H1 (cell line): ENCODE measurements around the gene RAP2A. TPM values are rescaled to one million over a fixed set of nuclear protein-coding genes. Genes with fewer than 3 reads are reported as not detected.

Experiments used
- CTCF ChIA-PET: fragments of 300-600 bp; sonication (Branson Sonifier 250); formaldehyde crosslinking; loops from one replicate; lab custom pipeline; 2021; ENCODE audit not compliant: partially characterized antibody; lab: Charles Lee
- POLR2A ChIA-PET: fragments of 300-600 bp; sonication (Branson Sonifier 250); formaldehyde crosslinking; loops from one replicate; lab custom pipeline; 2021; ENCODE audit warnings: inconsistent platforms; ENCODE audit not compliant: partially characterized antibody; lab: Charles Lee
- DNase-seq, 2 experiments: peaks; one replicate each; pipeline versions ENCODE4 v3.0.0 to v3.0.0-alpha.2; 2010 to 2022; ENCODE audit warnings: low spot score in 2 of 2, low read depth in 1 of 2, mixed read lengths in 1 of 2
- FAIRE-seq: peaks from 2 replicates; lab custom pipeline; 2011; peaks lifted over from hg19 to GRCh38; lab: Jason Lieb, UNC
- H2AFZ ChIP-seq: 2 replicates; pipeline ENCODE4 v1.8.1; 2012; ENCODE audit warnings: low read length, inconsistent platforms
- H2AK5ac ChIP-seq: 2 replicates; pipeline ENCODE4 v1.6.1; 2013; ENCODE audit warnings: low read depth, low read length
- H2BK120ac ChIP-seq: replicated peaks from 2 replicates; pipeline ENCODE3; 2013; ENCODE audit warnings: low read depth, low read length, inconsistent platforms
- H2BK12ac ChIP-seq: 2 replicates; pipeline ENCODE4 v1.6.1; 2013; ENCODE audit warnings: low read depth, low read length
- H2BK15ac ChIP-seq: 2 replicates; pipeline ENCODE4 v1.6.1; 2013; ENCODE audit warnings: low read length
- H2BK20ac ChIP-seq: 2 replicates; pipeline ENCODE4 v1.6.1; 2013; ENCODE audit warnings: low read length
- H2BK5ac ChIP-seq: 2 replicates; pipeline ENCODE4 v1.6.1; 2013; ENCODE audit warnings: low read depth, low read length
- H3K14ac ChIP-seq: 2 replicates; pipeline ENCODE4 v1.6.1; 2013; ENCODE audit warnings: inconsistent platforms; ENCODE audit not compliant: insufficient read length
- H3K18ac ChIP-seq: 2 replicates; pipeline ENCODE4 v1.6.1; 2013; ENCODE audit warnings: low read length; ENCODE audit errors: extremely low read depth
- H3K23ac ChIP-seq: 2 replicates; pipeline ENCODE4 v1.6.1; 2013; ENCODE audit warnings: inconsistent platforms; ENCODE audit not compliant: insufficient read length
- H3K23me2 ChIP-seq: 2 replicates; pipeline ENCODE4 v1.6.1; 2013; ENCODE audit warnings: low read depth, low read length
- H3K27ac ChIP-seq: 2 replicates; pipeline ENCODE4 v1.6.1; 2011; ENCODE audit warnings: low read depth, low read length, inconsistent platforms
- H3K27me3 ChIP-seq, 4 experiments: replicated peaks in 1 of 4; 1 replicate in 1 of 4; 2 replicates in 3 of 4; pipeline versions ENCODE4 v1.6.1 to v1.8.1; 2011 to 2013; ENCODE audit warnings: low read length in 3 of 4, mild to moderate bottlenecking in 3 of 4, inconsistent platforms in 2 of 4, mixed read lengths in 2 of 4, moderate library complexity in 1 of 4; ENCODE audit not compliant: control insufficient read depth in 3 of 4, insufficient read depth in 3 of 4; ENCODE audit errors: extremely low read depth in 1 of 4
- H3K36me3 ChIP-seq, 4 experiments: 2 replicates each; pipeline versions ENCODE4 v1.6.1 to v1.8.1; 2011 to 2013; ENCODE audit warnings: mild to moderate bottlenecking in 4 of 4, low read length in 3 of 4, moderate library complexity in 2 of 4, control low read depth in 1 of 4, inconsistent platforms in 1 of 4; ENCODE audit not compliant: insufficient read depth in 4 of 4, control insufficient read depth in 2 of 4
- H3K4ac ChIP-seq: replicated peaks from 2 replicates; pipeline ENCODE3; 2013; ENCODE audit warnings: low read length, low read depth, mixed read lengths, inconsistent platforms; ENCODE audit not compliant: insufficient read length
- H3K4me1 ChIP-seq, 4 experiments: replicated peaks in 1 of 4; 1 replicate in 1 of 4; 2 replicates in 3 of 4; pipeline versions ENCODE4 v1.6.1 to v1.8.1; 2011 to 2013; ENCODE audit warnings: low read length in 3 of 4, inconsistent platforms in 2 of 4, mixed read lengths in 1 of 4; ENCODE audit not compliant: insufficient read depth in 4 of 4, control insufficient read depth in 3 of 4
- H3K4me2 ChIP-seq, 2 experiments: 2 replicates each; pipeline versions ENCODE4 v1.6.1 to v1.8.1; 2011 to 2013; ENCODE audit warnings: low read depth in 2 of 2, low read length in 2 of 2, control low read depth in 1 of 2, inconsistent platforms in 1 of 2, mild to moderate bottlenecking in 1 of 2; ENCODE audit not compliant: insufficient read depth in 1 of 2
- H3K4me3 ChIP-seq, 4 experiments: fragments of 200-600, 300-600 bp in 1 of 4; sonication (generic), shearing (Covaris generic), sonication (Bioruptor Twin) in 1 of 4; 2 replicates each; pipeline versions ENCODE4 v1.5.1 to v1.8.1; 2011 to 2016; ENCODE audit warnings: low read length in 4 of 4, low read depth in 3 of 4, control low read depth in 2 of 4, inconsistent platforms in 2 of 4, mild to moderate bottlenecking in 2 of 4, mixed read lengths in 1 of 4, moderate library complexity in 1 of 4; ENCODE audit not compliant: insufficient read depth in 2 of 4; ENCODE audit errors: extremely low read depth in 1 of 4
- H3K56ac ChIP-seq: replicated peaks from 2 replicates; pipeline ENCODE3; 2013; ENCODE audit warnings: low read depth, mild to moderate bottlenecking, mixed read lengths, low read length, inconsistent platforms; ENCODE audit not compliant: insufficient read length
- H3K79me1 ChIP-seq: 2 replicates; pipeline ENCODE4 v1.6.1; 2013; ENCODE audit warnings: low read depth, low read length, control low read depth
- H3K79me2 ChIP-seq, 2 experiments: 2 replicates each; pipeline versions ENCODE4 v1.6.1 to v1.8.1; 2012 to 2013; ENCODE audit warnings: low read length in 2 of 2, mild to moderate bottlenecking in 2 of 2, inconsistent platforms in 1 of 2; ENCODE audit not compliant: insufficient read depth in 2 of 2, control insufficient read depth in 1 of 2
- H3K9ac ChIP-seq, 4 experiments: replicated peaks in 1 of 4; 1 replicate in 1 of 4; 2 replicates in 3 of 4; pipeline versions ENCODE4 v1.6.1 to v1.8.1; 2011 to 2013; ENCODE audit warnings: low read depth in 3 of 4, low read length in 3 of 4, control low read depth in 2 of 4, mild to moderate bottlenecking in 2 of 4, moderate library complexity in 2 of 4, inconsistent platforms in 1 of 4; ENCODE audit errors: extremely low read depth in 1 of 4
- H3K9me3 ChIP-seq, 2 experiments: 2 replicates each; pipeline versions ENCODE4 v1.6.1 to v1.8.1; 2012 to 2013; ENCODE audit warnings: mild to moderate bottlenecking in 2 of 2, moderate library complexity in 2 of 2, control low read depth in 1 of 2, inconsistent platforms in 1 of 2, low read depth in 1 of 2, low read length in 1 of 2, mixed read lengths in 1 of 2; ENCODE audit not compliant: insufficient read depth in 2 of 2
- H4K20me1 ChIP-seq, 2 experiments: replicated peaks in 1 of 2; 2 replicates each; pipeline versions ENCODE3 to v1.8.1; 2011 to 2013; ENCODE audit warnings: inconsistent platforms in 2 of 2, low read length in 2 of 2, mild to moderate bottlenecking in 1 of 2; ENCODE audit not compliant: insufficient read depth in 2 of 2, control insufficient read depth in 1 of 2
- H4K5ac ChIP-seq: 2 replicates; pipeline ENCODE4 v1.6.1; 2013; ENCODE audit warnings: low read length, low read depth, mixed read lengths, inconsistent platforms; ENCODE audit not compliant: insufficient read length
- H4K8ac ChIP-seq: 2 replicates; pipeline ENCODE4 v1.8.0; 2013; ENCODE audit warnings: mild to moderate bottlenecking, moderate library complexity, low read length, inconsistent platforms; ENCODE audit not compliant: insufficient read depth; ENCODE audit errors: extremely low read depth
- H4K91ac ChIP-seq: replicated peaks from 2 replicates; pipeline ENCODE3; 2013; ENCODE audit warnings: low read length, mixed read lengths, inconsistent platforms; ENCODE audit not compliant: insufficient read length
- CHD2 ChIP-seq: IDR thresholded peaks from 2 replicates; pipeline ENCODE4 v1.6.1; 2012; ENCODE audit warnings: low read length, improper control_type of control experiment
- CREB1 ChIP-seq: IDR thresholded peaks from 2 replicates; pipeline ENCODE4 v1.6.1; 2012; ENCODE audit warnings: inconsistent platforms
- POLR2AphosphoS5 ChIP-seq: IDR thresholded peaks from 2 replicates; pipeline ENCODE4 v1.6.1; 2011; ENCODE audit warnings: low read depth, low read length
- TAF7 ChIP-seq: optimal IDR thresholded peaks from 2 replicates; pipeline ENCODE3; 2011; ENCODE audit warnings: low read depth, mild to moderate bottlenecking, inconsistent platforms, low read length, moderate library complexity, borderline replicate concordance
- ZNF274 ChIP-seq: IDR thresholded peaks from 2 replicates; pipeline ENCODE4 v1.7.0; 2012; ENCODE audit warnings: low read length, borderline replicate concordance; ENCODE audit errors: extremely low read depth
- WGBS, 2 experiments: shearing (Covaris generic) in 1 of 2; methylation state at CpG; one replicate each; pipeline versions ENCODE4 v1.1.6 to v1.1.7; 2013 to 2015; ENCODE audit warnings: low lambda C conversion rate in 2 of 2, mixed read lengths in 2 of 2, inconsistent platforms in 1 of 2, low coverage in 1 of 2, missing lambda C conversion rate in 1 of 2; ENCODE audit not compliant: insufficient replicate concordance in 2 of 2, insufficient coverage in 1 of 2, insufficient read length in 1 of 2; ENCODE audit errors: extremely low coverage in 1 of 2, missing lambda C conversion rate in 1 of 2; 5-methylcytosine and 5-hydroxymethylcytosine counted together
- polyA plus RNA-seq, 7 experiments: library from polyadenylated mRNA; depleted of rRNA in 3 of 7; stranded (reverse) in 5 of 7; unstranded in 2 of 7; fragments of >200 nt in 5 of 7; fragments of 200-250 nt in 2 of 7; gene quantifications; 1 replicate in 5 of 7; 2 replicates in 1 of 7; 4 replicates in 1 of 7; pipeline versions ENCODE4 v1.2.1 to v1.2.3, GENCODE V29; 2011 to 2013; ENCODE audit warnings: missing spikeins in 2 of 7, mixed read lengths in 2 of 7
- total RNA-seq: library from RNA; stranded (reverse); fragmentation: NEBNext Ultra II Directional; extraction: Animal tissue kit (Norgen Biotek cat#: 25700); gene quantifications from 2 replicates; pipeline ENCODE4 v1.2.1, GENCODE V29; 2021

Gene RAP2A
- total and polyA plus RNA-seq, 2 of the 8 experiments (the other 6 are each of a cell fraction or from before 2014, with no cell fraction given) = 8.4 to 43.4 TPM

GRCh38 chr13:97502181-97502580 lies 68.2 kb downstream of the RAP2A start:
- POLR2A ChIA-PET = no interaction called here
- Histone ChIP-seq H3K4ac (no peak overlapping the region), H2BK120ac (no peak overlapping the region), H4K8ac (no peak overlapping the region), H3K27ac (no peak overlapping the region), H3K23me2 (no peaks in the 10 kb centered on the region), H4K91ac (no peak overlapping the region), H2BK5ac (no peak overlapping the region), H2BK12ac (no peak overlapping the region), H3K9me3 (no peaks in the 10 kb centered on the region; a peak in 1 of 4 replicates), H3K4me1 (0 out of 7 replicates have a peak, but pooled peaks cover 0 to 2% (median 0%) of the 10 kb centered on the region in 4 experiments), H2AFZ (peak overlapping the region; percentile 8; the same call in 1 of the 2 replicates), H4K20me1 (no peaks in the 10 kb centered on the region), H2BK15ac (no peak overlapping the region), H2BK20ac (no peak overlapping the region), H3K9ac (no peak overlapping the region), H3K23ac (no peak overlapping the region), H3K56ac (no peak overlapping the region), H3K18ac (no peak overlapping the region), H4K5ac (no peak overlapping the region), H3K27me3 (no peaks in the 10 kb centered on the region), H3K14ac (no peak overlapping the region), H3K79me1 (no peaks in the 10 kb centered on the region), H2AK5ac (no peak overlapping the region), H3K36me3 (no peaks in the 10 kb centered on the region), H3K4me2 (no peak overlapping the region), H3K4me3 (no peak overlapping the region), H3K79me2 (no peaks in the 10 kb centered on the region)
- 96% methylated on average over 4 of the region's 4 CpGs; no CpG with 5 or more reads in 1 of the 2 experiments for WGBS, 2 experiments
- TF ChIP-seq CHD2 (no peak), TAF7 (no peak), POLR2AphosphoS5 (no peak), ZNF274 (no peak), CREB1 (no peak)
- CTCF ChIA-PET = interaction anchor here (0.6 kb wide), 1 partner anchor 55 kb away, joined by 6 read pairs; no protein-coding TSS in a partner anchor
- DNase-seq (no peak), FAIRE-seq (no peak)
